Endothelial cell of umbilical vein (primary cell): ENCODE data around the gene BTK. TPM values are rescaled to one million over a fixed set of nuclear protein-coding genes. Genes with fewer than 3 reads are reported as not detected.

Source experiments
- BruUV-seq: library from RNA; stranded (reverse); fragments of 400-500 nt; replicated peaks from 2 replicates; lab custom pipeline; 2021; lab: Mats Ljungman, UMichigan
- CTCF ChIA-PET: fragments of 300-600, 350-600 bp; sonication (Branson Sonifier 250); formaldehyde crosslinking; loops from one replicate; lab custom pipeline; 2021; ENCODE audit warnings: antibody characterized with exemption, inconsistent platforms; lab: Charles Lee
- POLR2A ChIA-PET: fragments of 300-600, 350-600 bp; sonication (Branson Sonifier 250); formaldehyde crosslinking; loops from one replicate; lab custom pipeline; 2021; ENCODE audit warnings: antibody characterized with exemption, inconsistent platforms; lab: Charles Lee
- DNase-seq: peaks from one replicate; pipeline ENCODE4 v3.0.0-alpha.2; 2011; ENCODE audit warnings: low read depth, low spot score
- FAIRE-seq: peaks from 2 replicates; lab custom pipeline; 2011; peaks lifted over from hg19 to GRCh38; lab: Jason Lieb, UNC
- H2AFZ ChIP-seq: 2 replicates; pipeline ENCODE4 v1.6.0; 2012; ENCODE audit warnings: low read depth, low read length, control low read depth, inconsistent platforms
- H3K27ac ChIP-seq: 2 replicates; pipeline ENCODE4 v1.5.1; 2011; ENCODE audit warnings: low read depth, mild to moderate bottlenecking, control low read depth, low read length, moderate library complexity; ENCODE audit not compliant: insufficient read depth
- H3K27me3 ChIP-seq, 2 experiments: 2 replicates each; pipeline versions ENCODE4 v1.6.0 to v1.6.1; 2011; ENCODE audit warnings: low read length in 2 of 2, mixed read lengths in 1 of 2; ENCODE audit not compliant: control insufficient read depth in 2 of 2, insufficient read depth in 2 of 2
- H3K36me3 ChIP-seq, 2 experiments: 2 replicates in 1 of 2; 3 replicates in 1 of 2; pipeline ENCODE4 v1.5.1; 2011; ENCODE audit warnings: low read length in 2 of 2, mild to moderate bottlenecking in 1 of 2, moderate library complexity in 1 of 2; ENCODE audit not compliant: control insufficient read depth in 2 of 2, insufficient read depth in 2 of 2; ENCODE audit errors: extremely low read depth in 1 of 2
- H3K4me1 ChIP-seq: 3 replicates; pipeline ENCODE4 v1.5.1; 2011; ENCODE audit warnings: mild to moderate bottlenecking, low read length; ENCODE audit not compliant: control insufficient read depth, insufficient read depth; ENCODE audit errors: extremely low read depth
- H3K4me2 ChIP-seq: 2 replicates; pipeline ENCODE4 v1.6.1; 2011; ENCODE audit warnings: low read length, control low read depth, mixed read lengths; ENCODE audit not compliant: insufficient read depth
- H3K4me3 ChIP-seq, 3 experiments: fragments of 200-600 bp in 1 of 3; sonication (generic), shearing (Covaris generic) in 1 of 3; replicated peaks in 1 of 3; 2 replicates each; pipeline ENCODE4 v1.5.1; 2011 to 2016; ENCODE audit warnings: control low read depth in 3 of 3, low read length in 3 of 3, mild to moderate bottlenecking in 2 of 3, inconsistent platforms in 1 of 3, low read depth in 1 of 3, moderate library complexity in 1 of 3; ENCODE audit not compliant: insufficient read depth in 1 of 3
- H3K79me2 ChIP-seq: 2 replicates; pipeline ENCODE4 v1.6.0; 2012; ENCODE audit warnings: low read length, inconsistent platforms; ENCODE audit not compliant: control insufficient read depth, insufficient read depth
- H3K9ac ChIP-seq: replicated peaks from 2 replicates; pipeline ENCODE3; 2011; ENCODE audit warnings: low read length, control low read depth; ENCODE audit not compliant: insufficient read depth; ENCODE audit errors: extremely low read depth
- H3K9me1 ChIP-seq: replicated peaks from 3 replicates; pipeline ENCODE4 v1.6.0; 2011; ENCODE audit warnings: mild to moderate bottlenecking, low read length; ENCODE audit not compliant: control insufficient read depth, insufficient read depth; ENCODE audit errors: extremely low read depth
- H3K9me3 ChIP-seq: replicated peaks from 2 replicates; pipeline ENCODE4 v1.5.1; 2012; ENCODE audit warnings: low read length, inconsistent platforms; ENCODE audit not compliant: control insufficient read depth, insufficient read depth
- H4K20me1 ChIP-seq: replicated peaks from 2 replicates; pipeline ENCODE3; 2011; ENCODE audit warnings: mild to moderate bottlenecking, low read length; ENCODE audit not compliant: control insufficient read depth, insufficient read depth; ENCODE audit errors: extremely low read depth
- CTCF ChIP-seq, 2 donors: IDR thresholded peaks; 1 replicate in 1 of 2; 2 replicates in 1 of 2; pipeline ENCODE4 v1.5.1; 2011; ENCODE audit warnings: low read length in 2 of 2, mild to moderate bottlenecking in 2 of 2, moderate library complexity in 2 of 2, control low read depth in 1 of 2, inconsistent platforms in 1 of 2, low read depth in 1 of 2; ENCODE audit not compliant: insufficient read depth in 1 of 2; ENCODE audit errors: extremely low read depth in 1 of 2
- EZH2 ChIP-seq: IDR thresholded peaks from 2 replicates; pipeline ENCODE4 v1.6.1; 2012; ENCODE audit warnings: borderline replicate concordance, low read depth, mild to moderate bottlenecking, moderate library complexity, low read length, inconsistent platforms; ENCODE audit not compliant: severe bottlenecking
- FOS ChIP-seq: IDR thresholded peaks from 2 replicates; pipeline ENCODE4 v1.6.1; 2011; ENCODE audit warnings: mild to moderate bottlenecking, low read length, moderate library complexity, borderline replicate concordance; ENCODE audit not compliant: insufficient read depth
- GATA2 ChIP-seq: IDR thresholded peaks from 2 replicates; pipeline ENCODE4 v1.7.0; 2011; ENCODE audit warnings: low read depth, mild to moderate bottlenecking, moderate library complexity, mixed read lengths, low read length; ENCODE audit not compliant: insufficient read length, insufficient read depth
- JUN ChIP-seq: IDR thresholded peaks from 2 replicates; pipeline ENCODE4 v1.6.1; 2011; ENCODE audit warnings: borderline replicate concordance, low read depth; ENCODE audit not compliant: insufficient read length, insufficient read depth
- MAX ChIP-seq: IDR thresholded peaks from 2 replicates; pipeline ENCODE4 v1.6.1; 2011; ENCODE audit not compliant: insufficient read depth, insufficient read length
- MYC ChIP-seq: IDR thresholded peaks from one replicate; pipeline ENCODE4 v1.6.1; 2011; ENCODE audit warnings: mild to moderate bottlenecking, low read depth, low read length
- POLR2A ChIP-seq: IDR thresholded peaks from 2 replicates; pipeline ENCODE4 v1.6.1; 2012; ENCODE audit warnings: low read depth, mild to moderate bottlenecking, control low read depth, low read length
- POLR2AphosphoS5 ChIP-seq: IDR thresholded peaks from 2 replicates; pipeline ENCODE4 v1.6.1; 2012; ENCODE audit warnings: low read depth, mild to moderate bottlenecking, control low read depth, low read length, moderate library complexity; ENCODE audit not compliant: insufficient read depth
- dilution Hi-C: fragments of 300-500 bp; cut with MboI; formaldehyde crosslinking; loops from one replicate; pipeline ENCODE4 v1.15.0; 2019; ENCODE audit warnings: low sequenced_read_pairs; ENCODE audit not compliant: extremely low pct_ligation_motif_present
- intact Hi-C: fragments of 100-400 bp; cut with micrococcal nuclease; formaldehyde crosslinking; loops from one replicate; pipeline ENCODE4 v1.10.0; 2022
- polyA plus RNA-seq, 4 experiments: library from polyadenylated mRNA; depleted of rRNA in 3 of 4; stranded (reverse) in 3 of 4; unstranded in 1 of 4; fragments of >200 nt; gene quantifications; 2 replicates each; pipeline versions ENCODE4 v1.2.1 to v1.2.3, GENCODE V29; 2011 to 2012; ENCODE audit warnings: missing spikeins in 1 of 4
- total RNA-seq: library from RNA; stranded (reverse); gene quantifications from 2 replicates; pipeline ENCODE4 v1.2.3, GENCODE V29; 2021

Gene BTK
- total and polyA plus RNA-seq, 2 donors (not counting 3 experiments of a cell fraction or from before 2014, with no cell fraction given): 0.11 to 0.13 TPM

- Histone ChIP-seq H2AFZ (no peak overlapping the region), H3K9ac (no peak overlapping the region), H3K4me3 (no peak overlapping the region), H3K27me3 (no peaks in the 10 kb centered on the region), H3K36me3 (no peaks in the 10 kb centered on the region), H4K20me1 (no peaks in the 10 kb centered on the region), H3K4me2 (no peak overlapping the region), H3K27ac (no peak overlapping the region), H3K9me1 (no peaks in the 10 kb centered on the region), H3K4me1 (no peaks in the 10 kb centered on the region), H3K9me3 (no peaks in the 10 kb centered on the region), H3K79me2 (no peaks in the 10 kb centered on the region)
- ChIA-PET CTCF (no interaction called here), POLR2A (no interaction called here)
- BruUV-seq: no TSS peak
- dilution Hi-C loops (no loop called here), intact Hi-C loops (no loop called here)
- DNase-seq (no peak), FAIRE-seq (no peak)
- TF ChIP-seq JUN: no peak
- TF ChIP-seq MAX: no peak
- TF ChIP-seq POLR2AphosphoS5: no peak
- TF ChIP-seq MYC: no peak
- no peak for TF ChIP-seq GATA2
- TF ChIP-seq CTCF (IDR thresholded peaks at IDR 0.05; ENCODE audit: extremely low read depth in 1 of 2, insufficient read depth in 1 of 2, low read depth in 1 of 2, low read length in 2 of 2): no peak
- TF ChIP-seq POLR2A: no peak
- TF ChIP-seq FOS: no peak
- TF ChIP-seq EZH2: no peak
Measured at GRCh38 chrX:101369687-101370086, 16.3 kb downstream of the BTK start.
